K562 (cell line): ENCODE measurements around the gene AURKB. TPM values are rescaled to one million over a fixed set of nuclear protein-coding genes. Genes with fewer than 3 reads are reported as not detected.

ENCODE experiments used
- ARNT ChIP-seq, 2 experiments: fragments of 450-650 bp; IDR thresholded peaks; 2 replicates each; pipeline ENCODE4 v1.6.1; 2016; ENCODE audit warnings: mild to moderate bottlenecking in 1 of 2
- CREB1 ChIP-seq, 2 experiments: sonication (generic) in 1 of 2; formaldehyde crosslinking in 1 of 2; IDR thresholded peaks; 2 replicates each; pipeline versions ENCODE4 v1.6.1 to v1.8.0; 2012 to 2022; ENCODE audit warnings: inconsistent platforms in 1 of 2, mild to moderate bottlenecking in 1 of 2, missing genetic modification reagents in 1 of 2, moderate library complexity in 1 of 2
- KLF16 ChIP-seq: IDR thresholded peaks from 2 replicates; pipeline ENCODE4 v1.6.1; 2016; ENCODE audit warnings: antibody characterized with exemption
- NR1H2 ChIP-seq: sonication (generic); formaldehyde crosslinking; IDR thresholded peaks from 2 replicates; pipeline ENCODE4 v1.4.0; 2020; ENCODE audit warnings: mild to moderate bottlenecking, missing genetic modification reagents
- OTX1 ChIP-seq: fragments of 450-650 bp; formaldehyde crosslinking; IDR thresholded peaks from 2 replicates; pipeline ENCODE4 v1.4.0; 2022; ENCODE audit warnings: mild to moderate bottlenecking
- RFX1 ChIP-seq: fragments of 450-650 bp; IDR thresholded peaks from 2 replicates; pipeline ENCODE4 v1.6.1; 2016; ENCODE audit warnings: mild to moderate bottlenecking, moderate library complexity
- SLC30A9 ChIP-seq: fragments of 250-450 bp; sonication (Bioruptor Pico); IDR thresholded peaks from 2 replicates; pipeline ENCODE4 v1.8.0; 2022; ENCODE audit warnings: mild to moderate bottlenecking, moderate library complexity
- SMAD2 ChIP-seq: fragments of 150-350 bp; IDR thresholded peaks from 2 replicates; pipeline ENCODE4 v1.6.1; 2014; ENCODE audit warnings: low read depth, mild to moderate bottlenecking, low read length
- SMARCB1 ChIP-seq: IDR thresholded peaks from 2 replicates; pipeline ENCODE4 v1.6.1; 2011; ENCODE audit warnings: improper control_type of control experiment, low read depth; ENCODE audit not compliant: insufficient read length
- TEAD4 ChIP-seq, 2 experiments: sonication (generic) in 1 of 2; formaldehyde crosslinking in 1 of 2; IDR thresholded peaks; 2 replicates each; pipeline versions ENCODE4 v1.6.1 to v1.8.0; 2012 to 2022; ENCODE audit warnings: borderline replicate concordance in 1 of 2, inconsistent platforms in 1 of 2, low read length in 1 of 2, mild to moderate bottlenecking in 1 of 2, missing genetic modification reagents in 1 of 2
- TOE1 ChIP-seq, 2 experiments: fragments of 450-650 bp in 1 of 2; sonication (generic) in 1 of 2; formaldehyde crosslinking in 1 of 2; IDR thresholded peaks; 2 replicates each; pipeline versions ENCODE4 v1.7.1 to v1.8.0; 2016 to 2022; ENCODE audit warnings: borderline replicate concordance in 2 of 2, mild to moderate bottlenecking in 2 of 2, antibody characterized with exemption in 1 of 2, inconsistent platforms in 1 of 2, low read depth in 1 of 2, missing genetic modification reagents in 1 of 2, moderate library complexity in 1 of 2
- ZEB2 ChIP-seq: fragments of 450-650 bp; IDR thresholded peaks from 2 replicates; pipeline ENCODE4 v1.6.1; 2016
- ZNF224 ChIP-seq: sonication (generic); formaldehyde crosslinking; IDR thresholded peaks from 2 replicates; pipeline ENCODE4 v1.8.0; 2022; ENCODE audit warnings: mild to moderate bottlenecking, missing genetic modification reagents
- ZNF3 ChIP-seq: fragments of 250-450 bp; sonication (Bioruptor Pico); IDR thresholded peaks from 2 replicates; pipeline ENCODE4 v1.5.0; 2021; ENCODE audit warnings: mild to moderate bottlenecking, moderate library complexity
- ZNF431 ChIP-seq: sonication (generic); formaldehyde crosslinking; IDR thresholded peaks from 2 replicates; pipeline ENCODE4 v1.8.0; 2022; ENCODE audit warnings: mild to moderate bottlenecking, missing genetic modification reagents
- ZNF445 ChIP-seq: fragments of 250-450 bp; sonication (Bioruptor Pico); IDR thresholded peaks from 2 replicates; pipeline ENCODE4 v1.4.0; 2020; ENCODE audit warnings: low read depth, mild to moderate bottlenecking, moderate library complexity
- ZNF583 ChIP-seq: fragments of 250-450 bp; sonication (Bioruptor Pico); IDR thresholded peaks from 2 replicates; pipeline ENCODE4 v1.4.0; 2020
- polyA plus RNA-seq, 8 experiments: library from polyadenylated mRNA; depleted of rRNA in 4 of 8; stranded (reverse) in 5 of 8; unstranded in 3 of 8; fragments of >200 nt; fragmentation: Nextera tagmentation in 2 of 8; fragmentation: Illumina TruSeq in 1 of 8; extraction: Ambion mirVana in 2 of 8; extraction: Trizol in 1 of 8; gene quantifications; 2 replicates each; pipeline versions ENCODE4 v1.2.1 to v1.2.3, GENCODE V29; 2011 to 2014; ENCODE audit warnings: inconsistent platforms in 1 of 8, missing spikeins in 1 of 8
- total RNA-seq, 7 experiments: library from RNA; depleted of rRNA in 6 of 7; stranded (reverse); fragments of >200 nt in 6 of 7; fragmentation: Illumina TruSeq in 2 of 7; extraction: Trizol in 2 of 7; gene quantifications; 2 replicates each; pipeline versions ENCODE4 v1.2.1 to v1.2.3, GENCODE V29; 2011 to 2021; ENCODE audit warnings: low replicate concordance in 1 of 7
- TF ChIP-seq, protein P1 (sequence below), 2 experiments: fragments of 450-650 bp in 1 of 2; sonication (generic) in 1 of 2; formaldehyde crosslinking in 1 of 2; IDR thresholded peaks in 1 of 2; conservative IDR thresholded peaks in 1 of 2; 2 replicates each; pipeline versions ENCODE4 v1.6.1 to v1.8.1; 2016 to 2023; ENCODE audit warnings: mild to moderate bottlenecking in 2 of 2, moderate library complexity in 2 of 2, inconsistent platforms in 1 of 2, missing genetic modification reagents in 1 of 2
- TF ChIP-seq, protein P2 (sequence below), 2 experiments: IDR thresholded peaks; 2 replicates each; pipeline ENCODE4 v1.6.1; 2012; ENCODE audit warnings: improper control_type of control experiment in 2 of 2, low read depth in 2 of 2, low read length in 2 of 2, borderline replicate concordance in 1 of 2
- TF ChIP-seq, protein P3 (sequence below): sonication (generic); formaldehyde crosslinking; IDR thresholded peaks from 2 replicates; pipeline ENCODE4 v1.8.0; 2022; ENCODE audit warnings: mild to moderate bottlenecking, missing genetic modification reagents

The AURKB gene
- total and polyA plus RNA-seq, 9 of the 15 experiments (the other 6 are each of a cell fraction or from before 2014, with no cell fraction given) = 27.2 to 114 (median 74.8) TPM

DNA sequence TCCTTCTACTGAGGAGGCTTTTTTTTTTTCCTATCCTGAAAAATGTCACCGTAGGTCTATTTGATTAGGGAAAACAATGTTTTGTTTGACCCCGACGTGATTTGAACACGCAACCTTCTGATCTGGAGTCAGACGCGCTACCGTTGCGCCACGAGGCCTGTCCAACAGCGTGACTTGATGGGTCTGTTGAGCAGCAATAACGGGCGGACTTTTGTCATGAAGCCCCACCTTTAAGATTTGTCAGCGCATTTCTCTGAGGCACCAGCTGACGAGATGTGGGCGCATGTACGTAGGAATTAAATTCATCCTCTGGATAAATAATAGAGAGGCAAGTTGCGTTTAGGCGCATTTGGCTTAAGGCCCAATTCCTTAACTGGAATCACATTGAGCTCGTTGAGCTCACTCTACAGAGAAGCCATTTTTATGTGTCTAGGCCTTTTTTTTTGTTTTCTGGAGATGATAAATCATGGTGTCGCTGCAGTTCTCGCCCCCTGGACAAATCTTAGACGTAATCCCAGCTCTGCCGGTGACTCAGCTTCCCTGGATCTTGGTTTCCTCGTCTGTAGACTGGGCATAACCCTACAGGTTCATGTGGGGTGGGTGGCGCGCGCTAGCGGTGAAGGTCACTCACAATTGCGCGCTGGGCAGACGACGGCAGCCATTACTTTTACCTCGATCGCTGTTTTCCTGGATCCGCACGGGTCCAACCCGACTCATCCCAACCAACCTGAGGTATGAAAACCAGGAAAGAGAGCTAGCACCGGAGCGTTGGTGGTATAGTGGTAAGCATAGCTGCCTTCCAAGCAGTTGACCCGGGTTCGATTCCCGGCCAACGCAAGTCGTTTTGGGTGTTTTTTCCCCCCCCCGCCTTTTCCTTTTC, 10.6 kb upstream of the AURKB start (continued):
- TF ChIP-seq, protein P1, sequence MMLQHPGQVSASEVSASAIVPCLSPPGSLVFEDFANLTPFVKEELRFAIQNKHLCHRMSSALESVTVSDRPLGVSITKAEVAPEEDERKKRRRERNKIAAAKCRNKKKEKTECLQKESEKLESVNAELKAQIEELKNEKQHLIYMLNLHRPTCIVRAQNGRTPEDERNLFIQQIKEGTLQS (IDR thresholded peaks at IDR 0.05) = peak; percentile 65
- TF ChIP-seq, protein P1 (CRISPR knock-in tag; conservative IDR thresholded peaks at IDR 0.05) = 0 out of 2 replicates have a peak, but pooled peaks have one; percentile 57
- TF ChIP-seq TOE1 (IDR thresholded peaks at IDR 0.05; ENCODE audit: borderline replicate concordance) (0 out of 2 replicates have a peak, but pooled peaks have one; percentile 12), TOE1 (CRISPR knock-in tag; IDR thresholded peaks at IDR 0.05; ENCODE audit: borderline replicate concordance, low read depth) (no peak), TEAD4 (IDR thresholded peaks at IDR 0.05; ENCODE audit: low read length) (peak; percentile 82), TEAD4 (CRISPR knock-in tag; IDR thresholded peaks at IDR 0.05; ENCODE audit: borderline replicate concordance) (no peak), ZNF431 (CRISPR knock-in tag) (no peak), SMAD2 (no peak), ZEB2 (no peak), CREB1 (IDR thresholded peaks at IDR 0.05) (peak; percentile 35; the same call in 1 of the 2 replicates), CREB1 (CRISPR knock-in tag; IDR thresholded peaks at IDR 0.05) (peak; percentile 50), OTX1 (CRISPR knock-in tag) (no peak), RFX1 (no peak), KLF16 (no peak), ARNT (IDR thresholded peaks at IDR 0.05) (peak in 1 of 2 experiments; percentile 93; a peak in 3 of 4 replicates), SMARCB1 (no peak), ZNF445 (CRISPR knock-in tag) (no peak), ZNF583 (CRISPR knock-in tag) (no peak), ZNF3 (CRISPR knock-in tag) (no peak), NR1H2 (CRISPR knock-in tag) (no peak), SLC30A9 (no peak), ZNF224 (no peak)
- TF ChIP-seq, protein P2, sequence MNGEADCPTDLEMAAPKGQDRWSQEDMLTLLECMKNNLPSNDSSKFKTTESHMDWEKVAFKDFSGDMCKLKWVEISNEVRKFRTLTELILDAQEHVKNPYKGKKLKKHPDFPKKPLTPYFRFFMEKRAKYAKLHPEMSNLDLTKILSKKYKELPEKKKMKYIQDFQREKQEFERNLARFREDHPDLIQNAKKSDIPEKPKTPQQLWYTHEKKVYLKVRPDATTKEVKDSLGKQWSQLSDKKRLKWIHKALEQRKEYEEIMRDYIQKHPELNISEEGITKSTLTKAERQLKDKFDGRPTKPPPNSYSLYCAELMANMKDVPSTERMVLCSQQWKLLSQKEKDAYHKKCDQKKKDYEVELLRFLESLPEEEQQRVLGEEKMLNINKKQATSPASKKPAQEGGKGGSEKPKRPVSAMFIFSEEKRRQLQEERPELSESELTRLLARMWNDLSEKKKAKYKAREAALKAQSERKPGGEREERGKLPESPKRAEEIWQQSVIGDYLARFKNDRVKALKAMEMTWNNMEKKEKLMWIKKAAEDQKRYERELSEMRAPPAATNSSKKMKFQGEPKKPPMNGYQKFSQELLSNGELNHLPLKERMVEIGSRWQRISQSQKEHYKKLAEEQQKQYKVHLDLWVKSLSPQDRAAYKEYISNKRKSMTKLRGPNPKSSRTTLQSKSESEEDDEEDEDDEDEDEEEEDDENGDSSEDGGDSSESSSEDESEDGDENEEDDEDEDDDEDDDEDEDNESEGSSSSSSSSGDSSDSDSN (IDR thresholded peaks at IDR 0.05; ENCODE audit: borderline replicate concordance in 1 of 2, low read depth in 2 of 2, low read length in 2 of 2) = 0 out of 4 replicates have a peak, but pooled peaks of 1 of the 2 experiments have one; percentile 39
- TF ChIP-seq, protein P3, sequence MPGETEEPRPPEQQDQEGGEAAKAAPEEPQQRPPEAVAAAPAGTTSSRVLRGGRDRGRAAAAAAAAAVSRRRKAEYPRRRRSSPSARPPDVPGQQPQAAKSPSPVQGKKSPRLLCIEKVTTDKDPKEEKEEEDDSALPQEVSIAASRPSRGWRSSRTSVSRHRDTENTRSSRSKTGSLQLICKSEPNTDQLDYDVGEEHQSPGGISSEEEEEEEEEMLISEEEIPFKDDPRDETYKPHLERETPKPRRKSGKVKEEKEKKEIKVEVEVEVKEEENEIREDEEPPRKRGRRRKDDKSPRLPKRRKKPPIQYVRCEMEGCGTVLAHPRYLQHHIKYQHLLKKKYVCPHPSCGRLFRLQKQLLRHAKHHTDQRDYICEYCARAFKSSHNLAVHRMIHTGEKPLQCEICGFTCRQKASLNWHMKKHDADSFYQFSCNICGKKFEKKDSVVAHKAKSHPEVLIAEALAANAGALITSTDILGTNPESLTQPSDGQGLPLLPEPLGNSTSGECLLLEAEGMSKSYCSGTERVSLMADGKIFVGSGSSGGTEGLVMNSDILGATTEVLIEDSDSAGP (CRISPR knock-in tag) = no peak
